CD4-positive, alpha-beta T cell treated with Interferon gamma for 1 hour (primary cell): Measurements from ENCODE around the gene TBC1D22A.
A peak's percentile ranks its signal among the peaks of the same experiment; 100 is the strongest.

Experiments
- DNase-seq: peaks from one replicate; pipeline ENCODE4 v3.0.0-alpha.2; 2020

TBC1D22A gene

GRCh38 chr22:47066616-47066905 lies 304.1 kb downstream of the TBC1D22A start:
- DNase-seq = no peak

- DNase-seq = no peak
Observed at GRCh38 chr22:47067321-47067890, 305.0 kb downstream of the TBC1D22A start.

- DNase-seq = no peak
Observed at GRCh38 chr22:47067911-47068625, 305.6 kb downstream of the TBC1D22A start.

GRCh38 chr22:47068626-47068996 lies 306.2 kb downstream of the TBC1D22A start:
- no peak for DNase-seq

- DNase-seq = no peak
Observed at GRCh38 chr22:47069270-47069669, 306.8 kb downstream of the TBC1D22A start.

- DNase-seq = no peak
Observed at GRCh38 chr22:47071078-47071806, 308.8 kb downstream of the TBC1D22A start.

GRCh38 chr22:47071807-47072641 lies 309.6 kb downstream of the TBC1D22A start:
- DNase-seq = no peak

- DNase-seq = no peak
Observed at GRCh38 chr22:47072642-47072967, 310.2 kb downstream of the TBC1D22A start.

- no peak for DNase-seq
Observed at GRCh38 chr22:47073075-47073474, 310.6 kb downstream of the TBC1D22A start.

- DNase-seq = no peak
Observed at GRCh38 chr22:47074105-47074504, 311.7 kb downstream of the TBC1D22A start.

- DNase-seq = no peak
Observed at GRCh38 chr22:47075568-47075967, 313.1 kb downstream of the TBC1D22A start.

- no peak for DNase-seq
Observed at GRCh38 chr22:47076758-47077157, 314.3 kb downstream of the TBC1D22A start.

- DNase-seq = no peak
Observed at GRCh38 chr22:47080100-47080499, 317.6 kb downstream of the TBC1D22A start.

GRCh38 chr22:47082505-47082904 lies 320.1 kb downstream of the TBC1D22A start:
- no peak for DNase-seq

GRCh38 chr22:47083379-47083986 lies 321.0 kb downstream of the TBC1D22A start:
- no peak for DNase-seq

- no peak for DNase-seq
Observed at GRCh38 chr22:47084226-47084625, 321.8 kb downstream of the TBC1D22A start.

- DNase-seq = no peak
Observed at GRCh38 chr22:47086596-47087248, 324.3 kb downstream of the TBC1D22A start.

GRCh38 chr22:47088480-47089158 lies 326.2 kb downstream of the TBC1D22A start:
- no peak for DNase-seq

- no peak for DNase-seq
Observed at GRCh38 chr22:47089374-47089773, 326.9 kb downstream of the TBC1D22A start.

GRCh38 chr22:47089796-47090460 lies 327.5 kb downstream of the TBC1D22A start:
- DNase-seq = no peak

- DNase-seq = peak; percentile 57
Observed at GRCh38 chr22:47090591-47091245, 328.3 kb downstream of the TBC1D22A start.
